Stimulated activated CD8-positive, alpha-beta memory T cell treated with anti-CD3 and anti-CD28 coated beads, Interleukin-2, amount 100 ng/mL, for 48 hours (primary cell): ENCODE measurements around the gene CEBPE.
"Not testable (repeated sequence)": the region's sequence is repeated elsewhere in the genome, so short reads cannot be mapped to it uniquely, and the experiment has no call there.

Experiments used
- DNase-seq, 2 donors: peaks; one replicate each; pipeline ENCODE4 v3.0.0-alpha.2; 2020; ENCODE audit warnings: low read depth in 2 of 2

The CEBPE gene

GRCh38 chr14:23121361-23121771 is 2.3 kb upstream of the CEBPE start:
- no peak for DNase-seq

GRCh38 chr14:23120541-23121251 is 1.6 kb upstream of the CEBPE start:
- peak; percentile 65 to 76 for DNase-seq

GRCh38 chr14:23119363-23120327 is 590 bp upstream of the CEBPE start:
- no peak for DNase-seq

GRCh38 chr14:23117371-23118020 is 1.6 kb downstream of the CEBPE start:
- DNase-seq, result no peak

GRCh38 chr14:23115918-23116317 is 3.1 kb downstream of the CEBPE start:
- no peak for DNase-seq

- DNase-seq, result no peak
These were observed 3.9 kb downstream of the CEBPE start for GRCh38 chr14:23115039-23115731.

GRCh38 chr14:23114669-23115038 is 4.4 kb downstream of the CEBPE start:
- DNase-seq, result no peak

- DNase-seq, result no peak
These were observed 5.0 kb downstream of the CEBPE start for GRCh38 chr14:23114120-23114458.

- DNase-seq, result no peak
These were observed 5.5 kb downstream of the CEBPE start for GRCh38 chr14:23113431-23114119.

- no peak for DNase-seq
These were observed 6.5 kb downstream of the CEBPE start for GRCh38 chr14:23112359-23113178.

GRCh38 chr14:23110579-23111365 is 8.3 kb downstream of the CEBPE start:
- DNase-seq, result no peak

- no peak for DNase-seq
These were observed 9.3 kb downstream of the CEBPE start for GRCh38 chr14:23109769-23110168.

- DNase-seq, result not testable (repeated sequence)
These were observed 10.9 kb downstream of the CEBPE start for GRCh38 chr14:23108169-23108568.

- DNase-seq, result not testable (repeated sequence)
These were observed 11.4 kb downstream of the CEBPE start for GRCh38 chr14:23107620-23108019.

- DNase-seq, result no peak
These were observed 12.4 kb downstream of the CEBPE start for GRCh38 chr14:23106747-23107045.

- DNase-seq, result no peak
These were observed 13.7 kb downstream of the CEBPE start for GRCh38 chr14:23105348-23105824.

GRCh38 chr14:23104591-23105347 is 14.3 kb downstream of the CEBPE start, which contains the start of gene CIROP:
CIROP (minus strand) TSS chr14:23104989; CDS start chr14:23104920, 69 bp downstream.
- DNase-seq, result no peak

GRCh38 chr14:23104070-23104590 is 14.9 kb downstream of the CEBPE start:
- DNase-seq, result no peak

- no peak for DNase-seq
These were observed 15.5 kb downstream of the CEBPE start for GRCh38 chr14:23103581-23103980.
